ENCODE results near the gene NUAK1.
"Not testable (repeated sequence)": the region's sequence is repeated elsewhere in the genome, so short reads cannot be mapped to it uniquely, and the experiment has no call there.

The NUAK1 gene

GRCh38 chr12:106027286-106027685 lies 111.5 kb downstream of the NUAK1 start:
- DNase-seq, result no peak

DNA sequence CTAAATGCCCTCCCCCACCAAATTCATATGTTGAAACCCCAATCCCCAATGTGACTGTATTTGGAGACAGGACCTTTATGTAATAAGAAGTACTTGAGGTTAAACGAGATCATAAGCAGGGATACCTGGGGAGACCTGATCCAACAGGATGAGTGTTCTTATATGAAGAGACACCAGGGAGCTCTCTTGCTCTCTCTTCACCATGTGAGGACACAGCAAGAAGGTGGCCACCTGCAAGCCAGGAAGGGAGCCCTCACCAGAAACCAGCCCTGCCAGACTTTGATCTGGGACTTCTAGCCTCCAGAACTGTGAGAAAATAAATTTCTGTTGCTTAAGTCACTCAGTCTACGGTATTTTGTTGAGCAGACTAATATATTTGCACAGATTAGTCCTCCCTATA lies 113.6 kb downstream of the NUAK1 start:
- DNase-seq, result no peak

DNA sequence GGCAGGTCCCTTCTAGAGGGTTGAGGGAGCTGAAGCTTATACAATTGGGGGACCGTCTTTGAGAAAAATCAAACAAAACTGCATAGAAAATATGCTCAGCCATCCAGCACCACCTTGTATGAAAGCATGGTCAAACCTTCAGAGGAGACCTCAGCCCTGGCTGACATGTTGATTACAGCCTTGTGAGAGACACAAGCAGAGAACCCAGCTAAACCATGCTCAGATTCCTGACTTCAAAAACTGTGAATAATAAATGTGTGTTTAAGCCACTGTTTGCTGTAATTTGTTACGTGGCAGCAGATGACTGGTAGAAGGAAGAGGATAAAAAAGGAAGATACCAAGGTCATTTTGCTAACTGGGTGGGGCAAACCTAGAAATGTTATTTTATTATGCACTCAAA lies 115.7 kb downstream of the NUAK1 start:
- no peak for DNase-seq

DNA sequence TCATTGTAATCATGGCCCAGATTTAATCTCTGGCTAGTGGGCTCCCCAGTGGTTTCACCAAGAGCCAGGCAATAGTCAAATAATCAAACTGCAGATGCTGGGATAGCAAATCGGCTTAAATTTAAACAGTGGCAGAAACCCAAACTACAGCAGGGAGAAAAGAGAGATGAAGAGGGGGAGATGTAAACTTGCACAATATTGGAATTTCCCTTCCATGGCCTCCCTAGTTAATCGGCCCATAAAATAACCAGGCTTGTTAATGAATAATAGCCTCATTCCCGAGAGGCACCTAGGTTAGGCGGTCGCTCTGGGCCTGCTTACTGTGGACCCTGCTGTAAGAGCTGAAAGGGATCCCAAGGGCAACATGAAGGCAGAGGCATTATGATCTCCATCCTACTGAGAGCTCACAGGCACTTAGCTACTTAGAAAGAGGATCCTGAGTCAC lies 116.2 kb downstream of the NUAK1 start:
- no peak for DNase-seq

- no peak for DNase-seq
Observed at GRCh38 chr12:106021516-106021915, 117.2 kb downstream of the NUAK1 start.

DNA sequence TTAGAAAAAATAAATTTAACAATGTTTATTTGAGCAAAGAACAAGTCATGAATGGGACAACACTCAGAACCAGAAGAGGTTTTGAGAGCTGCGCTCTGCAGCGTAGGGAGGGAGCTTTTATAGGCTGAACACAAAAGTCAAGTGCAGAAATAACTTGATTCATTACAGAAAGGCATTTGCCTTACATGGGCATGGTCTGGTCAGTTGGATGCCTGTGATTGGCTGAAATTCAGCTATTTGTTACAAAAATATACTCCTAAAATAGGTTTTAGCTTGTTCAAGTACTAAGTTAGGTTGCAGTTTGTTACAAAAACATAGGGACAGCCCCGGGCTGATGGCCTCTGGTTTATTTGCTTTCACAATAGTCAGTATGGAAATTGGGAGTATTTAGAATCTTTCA lies 118.0 kb downstream of the NUAK1 start:
- no peak for DNase-seq

DNA sequence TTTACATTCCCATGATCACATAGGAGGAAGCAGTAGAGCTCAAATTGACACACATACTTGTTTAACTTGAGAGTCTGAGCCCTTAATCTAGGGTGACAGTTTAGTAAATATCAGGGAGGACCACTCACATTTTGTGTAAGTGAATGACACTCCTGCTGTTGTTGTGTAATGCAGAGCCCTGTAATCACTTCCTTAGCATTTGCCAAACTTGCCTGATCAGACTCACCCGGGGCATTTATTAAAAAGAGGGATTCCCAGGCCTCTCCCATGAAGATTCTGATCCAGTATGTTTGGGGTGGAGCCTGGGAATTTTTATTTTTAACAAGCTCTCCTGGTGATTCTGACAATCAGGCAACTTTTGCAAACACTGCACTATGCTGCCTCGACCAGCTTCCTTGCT lies 119.6 kb downstream of the NUAK1 start:
- no peak for DNase-seq

DNA sequence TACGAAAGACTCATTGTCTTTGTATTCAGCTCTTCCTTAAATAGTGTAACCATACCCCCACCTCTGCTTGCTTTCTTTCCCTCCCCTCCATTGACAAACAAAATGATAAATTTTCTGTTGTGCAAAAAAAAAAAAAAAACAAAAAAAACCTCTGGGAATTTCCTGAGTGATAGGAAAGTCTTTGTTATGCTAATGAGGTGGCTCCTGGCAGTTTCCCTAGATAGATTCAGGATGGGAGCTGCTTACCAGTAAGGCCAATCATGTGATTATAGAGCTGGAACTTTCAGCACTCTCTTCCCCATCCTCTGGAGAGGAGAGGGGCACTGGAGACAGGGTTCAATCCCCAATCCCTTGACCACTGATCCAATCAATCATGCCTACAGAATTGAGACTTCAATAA lies 120.5 kb downstream of the NUAK1 start:
- DNase-seq, result no peak

DNA sequence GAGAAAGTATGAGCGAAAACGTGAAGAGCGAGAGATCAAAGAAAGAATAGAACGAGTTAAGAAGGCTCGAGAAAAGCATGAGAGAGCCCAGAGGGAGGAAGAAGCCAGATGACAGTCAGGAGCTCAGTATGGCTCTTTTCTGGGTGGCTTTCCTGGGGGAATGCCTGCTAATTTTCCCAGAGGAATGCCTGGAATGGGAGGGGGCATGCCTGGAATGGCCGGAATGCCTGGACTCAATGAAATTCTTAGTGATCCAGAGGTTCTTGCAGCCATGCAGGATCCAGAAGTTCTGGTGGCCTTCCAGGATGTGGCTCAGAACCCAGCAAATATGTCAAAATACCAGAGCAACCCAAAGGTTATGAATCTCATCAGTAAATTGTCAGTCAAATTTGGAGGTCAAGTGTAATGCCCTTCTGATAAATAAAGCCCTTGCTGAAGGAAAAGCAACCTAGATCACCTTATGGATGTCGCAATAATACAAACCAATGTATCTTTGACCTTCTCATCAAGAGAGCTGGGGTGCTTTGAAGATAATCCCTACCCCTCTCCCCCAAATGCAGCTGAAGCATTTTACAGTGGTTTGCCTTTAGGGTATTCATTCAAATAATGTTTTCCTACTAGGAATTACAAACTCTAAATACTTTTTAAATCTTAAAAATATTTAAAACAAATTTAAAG lies 122.0 kb downstream of the NUAK1 start:
- DNase-seq, result not testable (repeated sequence)

- no peak for DNase-seq
Observed at GRCh38 chr12:106015646-106016045, 123.1 kb downstream of the NUAK1 start.

DNA sequence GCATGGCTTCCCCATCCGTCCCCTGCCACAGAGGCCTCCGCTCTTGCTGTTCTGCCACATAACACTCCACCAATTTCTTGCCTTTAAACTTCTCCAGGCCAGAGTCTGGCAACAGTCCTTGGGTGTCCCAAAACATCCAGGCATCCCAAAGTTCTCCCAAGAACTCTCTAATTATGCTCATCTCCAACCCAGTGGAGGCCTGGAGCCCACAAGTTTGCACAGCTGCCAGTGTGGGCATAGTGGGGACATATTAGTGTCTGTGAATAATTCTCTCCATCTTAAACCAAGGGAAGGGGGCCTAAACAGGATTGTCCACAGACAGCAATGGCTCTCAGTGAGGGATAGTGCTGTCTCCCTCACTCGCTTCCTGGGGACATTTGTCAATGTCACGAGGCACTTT lies 124.8 kb downstream of the NUAK1 start:
- no peak for DNase-seq

Measured in NCI-H1436 treated with DMSO at 0.1 percent for 48 hours (cell line).